HG03520 (cell line): ENCODE measurements around the gene ACAP3.

Experiments used
- ATAC-seq: cut with Tn5 transposase; IDR thresholded peaks from one replicate; pipeline ENCODE4 v1.9.1; 2021; ENCODE audit warnings: mild to moderate bottlenecking, moderate library complexity; ENCODE audit not compliant: unreplicated experiment

Gene ACAP3

DNA sequence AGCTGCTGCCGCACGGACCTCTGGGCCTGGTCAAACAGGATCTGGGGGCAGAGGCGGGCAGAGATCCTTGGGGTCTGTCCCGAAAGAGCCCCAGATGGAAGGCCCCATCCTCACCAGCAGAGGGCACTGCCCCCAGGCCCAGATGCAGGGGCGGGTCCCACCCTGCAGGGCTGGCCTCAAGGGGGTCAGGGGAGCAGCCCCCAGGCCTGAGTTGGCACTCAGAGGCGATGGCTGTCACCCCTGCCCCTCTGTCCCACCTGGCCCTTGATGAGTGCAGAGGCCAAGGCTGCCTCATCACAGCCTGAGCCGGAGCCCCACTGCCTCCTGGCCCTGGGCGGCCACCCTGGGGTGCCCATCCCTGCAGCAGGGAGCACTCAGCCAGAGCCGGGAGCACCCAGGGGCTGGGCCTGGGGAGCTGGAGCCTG is 5.7 kb downstream of the ACAP3 start:
- no peak for ATAC-seq

DNA sequence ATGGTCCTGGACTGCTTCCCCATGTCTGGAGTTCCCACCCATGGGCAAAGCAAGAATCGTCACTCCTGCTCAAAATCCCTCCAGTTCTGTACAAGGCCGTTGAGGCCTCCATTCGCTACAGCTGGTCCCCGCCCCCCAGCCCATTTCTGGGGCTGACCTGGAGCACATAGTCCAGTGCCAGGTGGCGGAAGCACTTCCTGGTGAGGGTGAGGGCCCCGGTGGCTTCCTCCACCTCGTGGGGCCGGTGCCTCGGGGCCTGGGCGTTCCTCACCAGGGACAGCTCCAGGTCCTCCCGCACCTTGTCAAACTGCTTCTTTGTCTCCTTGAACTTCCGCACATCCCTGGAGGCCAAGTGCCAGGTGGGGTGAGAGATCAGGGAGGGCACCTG is 7.4 kb downstream of the ACAP3 start:
- no peak for ATAC-seq

DNA sequence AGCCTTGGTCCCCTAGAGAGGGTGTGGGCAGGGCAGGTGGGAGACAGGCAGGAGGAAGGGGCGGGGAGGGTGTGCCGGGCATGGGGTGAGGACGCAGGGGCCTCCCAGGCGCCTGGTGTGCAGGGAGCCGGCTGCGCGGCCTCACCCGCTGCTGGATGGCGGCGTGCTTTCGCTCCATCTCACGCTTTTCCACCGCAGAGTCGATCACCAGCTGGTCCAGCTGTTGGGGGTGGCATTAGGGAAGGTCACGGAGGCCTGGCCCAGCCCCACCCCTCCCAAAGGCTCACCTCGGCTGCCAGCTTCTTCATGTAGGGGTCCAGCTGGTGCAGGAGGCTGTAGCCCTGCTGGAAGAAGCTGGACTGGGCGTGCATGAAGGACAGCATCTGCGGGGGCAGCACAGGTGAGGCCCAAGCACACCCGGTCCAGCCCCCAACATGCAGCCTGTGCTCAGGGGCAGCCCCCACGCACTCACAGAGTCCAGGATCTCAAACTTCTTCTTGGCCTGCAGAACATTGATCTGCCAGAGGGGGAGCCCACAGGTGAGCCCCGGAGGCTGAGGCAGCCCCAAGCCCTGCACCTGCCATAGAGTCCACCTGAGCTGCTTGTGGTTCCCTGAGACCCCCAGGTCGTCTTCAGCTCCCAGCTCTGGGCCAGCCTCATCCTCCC is 7.9 kb downstream of the ACAP3 start:
- ATAC-seq: no peak

DNA sequence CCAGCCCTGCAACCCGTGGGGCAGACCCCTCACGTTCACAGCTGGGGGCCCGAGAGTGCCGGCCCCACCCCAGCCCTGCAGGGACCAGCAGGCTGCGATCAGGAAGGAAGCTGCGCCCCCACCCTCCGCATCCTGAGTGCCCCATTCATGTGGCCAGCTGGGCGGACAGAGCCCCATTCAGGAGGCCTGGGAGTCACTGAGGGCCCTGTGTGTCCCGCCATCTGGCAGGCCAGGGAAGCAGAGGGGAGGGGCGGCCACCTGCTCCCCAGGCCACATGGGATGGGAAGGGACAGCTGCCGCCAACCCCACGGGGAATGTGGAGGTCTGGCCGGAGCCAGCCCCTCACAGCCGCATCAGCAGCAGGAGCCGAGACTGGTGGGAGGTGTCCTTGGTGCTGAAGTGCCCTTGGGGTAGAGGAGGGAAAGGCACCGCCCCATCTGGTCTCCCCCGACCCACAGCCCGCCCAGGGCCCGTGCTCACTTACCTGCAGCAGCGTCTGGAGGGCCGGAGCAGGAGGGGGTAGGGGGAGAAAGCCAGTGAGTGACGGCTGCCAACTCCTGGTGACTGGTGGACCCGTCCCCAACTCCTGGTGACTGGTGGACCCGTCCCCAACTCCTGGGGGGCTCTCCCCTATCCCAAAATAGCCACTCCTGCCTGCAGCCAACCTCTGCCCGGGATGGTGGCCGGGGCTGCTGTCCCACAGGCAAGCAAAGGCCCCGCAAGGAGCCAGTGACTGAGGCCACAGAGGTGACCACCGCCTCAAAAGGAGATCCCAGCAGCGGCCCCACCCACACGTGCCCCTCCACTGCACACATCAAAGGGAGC is 8.7 kb downstream of the ACAP3 start:
- no peak for ATAC-seq

DNA sequence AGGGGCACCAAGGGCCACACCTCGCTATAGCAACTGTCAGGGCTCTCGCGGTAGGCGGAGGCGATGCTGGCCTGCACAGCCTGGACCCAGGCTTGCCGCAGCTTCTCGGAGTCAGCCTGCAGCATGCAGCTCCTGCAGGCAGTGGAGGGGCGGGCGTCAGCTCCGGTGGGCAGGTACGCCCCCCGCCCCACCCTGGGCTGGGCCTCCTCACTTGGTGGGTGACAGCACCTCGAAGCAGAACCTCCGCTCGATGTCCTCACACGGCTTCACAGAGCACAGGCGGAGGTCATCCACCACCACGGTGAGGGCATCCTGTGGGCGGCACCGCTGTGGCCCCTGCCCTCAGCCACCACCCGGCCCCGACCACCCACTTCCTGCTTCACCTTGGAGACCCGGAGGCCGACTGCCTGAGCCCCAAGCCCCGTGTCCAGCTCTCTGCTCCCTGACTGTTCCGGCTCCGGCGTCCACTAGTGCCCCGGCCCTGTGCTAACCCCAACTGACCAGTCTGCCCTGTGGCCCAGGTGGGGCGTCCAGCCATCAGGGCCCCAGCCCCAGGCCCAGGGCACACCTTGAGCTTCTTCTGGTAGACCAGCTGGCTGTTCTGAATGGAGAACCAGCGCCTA is 9.8 kb downstream of the ACAP3 start:
- no peak for ATAC-seq

DNA sequence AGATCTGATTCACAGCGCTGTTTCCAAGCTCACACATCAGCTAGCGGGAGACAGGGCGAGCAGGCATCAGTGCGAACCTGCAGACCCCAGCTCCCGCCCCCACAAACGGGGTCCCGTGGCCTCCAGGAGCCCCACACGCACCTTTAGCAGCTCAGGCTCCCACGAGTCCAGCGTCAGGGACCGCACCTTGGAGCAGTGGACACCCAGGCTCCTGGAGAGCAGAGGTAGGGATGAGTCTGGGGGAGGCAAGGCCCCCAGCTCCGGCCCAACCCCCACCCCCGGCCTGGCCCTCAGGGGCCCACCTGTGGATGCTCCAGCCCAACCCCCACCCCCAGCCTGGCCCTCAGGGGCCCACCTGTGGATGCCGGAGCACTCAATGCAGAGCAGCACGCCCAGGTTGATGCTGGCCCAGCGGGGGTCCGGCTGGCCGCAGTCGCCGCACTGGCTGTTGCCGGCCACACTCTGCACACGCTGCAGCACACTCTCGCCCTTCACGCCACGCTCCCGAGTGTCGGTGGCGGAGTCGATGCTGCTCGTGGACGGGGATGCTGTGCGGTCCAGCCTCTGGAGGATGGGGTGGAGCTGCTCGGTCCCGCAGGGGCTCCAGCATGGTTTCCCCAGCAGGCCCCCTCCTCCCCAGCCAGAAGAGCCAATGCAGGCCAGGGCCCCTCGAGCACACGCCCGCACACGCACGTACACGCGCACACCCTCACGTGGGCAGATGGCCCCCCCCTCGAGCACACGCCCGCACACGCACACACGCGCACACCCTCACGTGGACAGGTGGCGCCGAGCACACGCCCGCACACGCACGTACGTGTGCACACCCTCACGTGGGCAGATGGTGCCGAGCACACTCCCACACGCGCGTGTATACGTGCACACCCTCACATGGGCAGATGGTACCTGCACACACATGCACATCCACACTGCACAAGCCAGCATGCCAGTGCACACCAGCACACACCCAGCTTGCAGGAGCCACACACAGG is 11.4 kb downstream of the ACAP3 start:
- no peak for ATAC-seq

DNA sequence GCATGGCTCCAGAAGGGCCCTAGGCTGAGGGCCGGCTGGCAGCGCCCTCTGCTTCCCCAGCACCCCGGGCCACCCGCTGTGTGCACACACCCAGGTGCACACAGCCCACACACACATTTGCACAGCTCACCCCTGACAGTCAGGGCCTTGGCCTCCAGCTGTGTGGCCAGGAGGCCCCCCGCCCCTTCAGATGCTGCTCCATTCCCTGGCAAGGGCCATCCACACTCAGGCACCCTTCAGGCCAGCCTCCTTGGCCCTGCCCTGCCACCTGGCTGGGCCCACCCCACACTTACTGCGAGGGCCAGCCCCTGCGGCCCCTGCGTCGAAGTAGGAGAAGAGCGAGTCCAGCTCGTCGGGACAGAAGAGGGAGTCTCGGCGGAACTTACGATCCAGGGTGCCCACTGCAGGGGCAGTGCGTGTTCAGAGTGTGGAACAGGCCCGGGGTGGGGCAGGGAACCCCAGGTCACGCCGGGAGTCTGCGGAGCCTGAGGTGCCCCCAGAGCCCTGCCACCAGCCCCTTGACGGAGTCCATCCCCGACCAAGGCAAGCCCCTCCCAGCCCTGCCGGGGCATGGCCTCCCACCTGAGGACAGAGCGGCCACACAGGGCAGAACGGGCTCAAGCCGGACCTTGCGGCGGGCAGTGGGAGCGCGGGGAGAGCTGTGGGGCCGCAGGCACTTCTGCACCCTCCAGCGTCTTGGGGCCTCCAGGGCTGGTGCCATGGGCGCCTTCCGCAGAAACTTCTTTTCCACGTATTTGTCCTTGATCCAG is 12.4 kb downstream of the ACAP3 start:
- ATAC-seq: no peak

DNA sequence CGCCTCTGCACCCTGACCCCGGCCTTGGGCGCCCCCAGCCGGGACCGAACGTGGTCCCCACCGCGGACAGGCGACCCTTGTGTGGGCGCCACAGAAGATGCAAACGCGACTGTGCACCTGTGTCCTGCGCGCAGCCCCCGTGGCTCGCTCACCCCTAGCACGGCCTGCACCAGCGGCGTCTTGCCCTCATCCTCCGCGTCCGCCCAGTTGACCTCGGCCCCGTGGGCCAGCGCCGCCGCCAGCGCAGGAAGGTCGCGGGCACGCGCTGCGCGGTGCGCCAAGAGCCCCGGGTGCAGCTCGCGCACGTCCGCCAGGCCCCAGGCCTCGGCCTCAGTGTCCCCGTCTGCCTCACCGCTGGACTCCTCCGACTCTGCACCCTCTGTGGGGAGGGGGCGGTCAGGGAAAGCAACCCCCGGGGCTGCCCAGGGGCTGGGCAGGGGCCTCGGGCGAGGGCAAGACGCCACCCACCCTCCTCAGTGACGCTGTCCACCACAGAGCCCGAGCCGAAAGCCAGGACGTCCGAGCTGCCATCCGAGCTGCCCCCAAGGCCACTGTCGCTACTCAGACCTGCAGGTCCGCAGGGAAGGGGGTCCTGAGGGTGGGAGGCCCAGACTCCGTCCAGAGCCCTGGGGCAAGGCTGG is 13.4 kb downstream of the ACAP3 start:
- no peak for ATAC-seq

DNA sequence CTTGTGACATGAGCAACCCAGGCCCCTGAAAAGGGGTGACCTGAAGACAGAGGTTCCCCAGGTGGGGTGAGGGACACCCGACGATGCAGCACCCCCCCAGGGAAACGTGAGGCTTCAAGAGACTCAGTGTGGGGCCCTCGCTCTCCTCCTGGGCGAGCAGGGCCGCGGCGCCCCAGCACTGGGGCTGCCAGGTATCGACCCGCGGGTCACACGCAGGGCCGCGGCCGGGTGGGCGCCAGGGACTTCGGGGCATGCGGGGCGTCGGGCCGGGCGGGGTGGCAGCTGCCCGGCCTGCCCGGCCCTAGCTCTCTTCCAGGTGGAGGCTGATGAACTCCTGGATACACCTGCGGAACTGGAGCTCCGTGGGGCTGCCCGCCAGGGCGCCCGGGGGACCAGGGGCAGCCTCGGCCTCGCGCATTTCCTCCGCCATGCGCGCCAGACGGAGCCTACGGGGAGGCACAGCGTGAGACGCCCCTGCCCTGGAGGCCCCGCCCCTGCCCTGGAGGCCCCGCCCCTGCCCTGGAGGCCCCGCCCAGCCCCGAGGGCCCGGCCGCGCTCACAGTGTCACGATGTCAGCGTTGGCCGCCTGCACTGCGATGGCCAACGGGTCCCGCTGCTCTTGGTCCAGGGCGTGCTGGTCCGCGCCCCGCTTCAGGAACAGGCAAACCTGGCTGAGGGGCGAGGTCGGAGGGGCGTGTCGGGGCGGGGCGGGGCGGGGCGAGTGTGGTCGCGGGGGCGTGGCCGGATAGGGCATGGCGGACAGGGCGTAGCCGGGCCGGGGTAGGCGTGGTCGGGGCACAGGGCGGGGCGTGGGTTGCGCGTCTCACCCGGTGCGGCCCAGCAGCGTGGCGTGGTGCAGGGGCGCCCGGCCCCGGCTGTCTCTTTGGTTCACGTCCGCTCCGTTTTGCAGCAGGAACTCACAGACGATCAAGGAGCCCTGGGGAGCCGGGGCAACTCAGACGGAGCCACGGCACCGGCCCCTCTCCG is 14.2 kb downstream of the ACAP3 start:
- no peak for ATAC-seq

DNA sequence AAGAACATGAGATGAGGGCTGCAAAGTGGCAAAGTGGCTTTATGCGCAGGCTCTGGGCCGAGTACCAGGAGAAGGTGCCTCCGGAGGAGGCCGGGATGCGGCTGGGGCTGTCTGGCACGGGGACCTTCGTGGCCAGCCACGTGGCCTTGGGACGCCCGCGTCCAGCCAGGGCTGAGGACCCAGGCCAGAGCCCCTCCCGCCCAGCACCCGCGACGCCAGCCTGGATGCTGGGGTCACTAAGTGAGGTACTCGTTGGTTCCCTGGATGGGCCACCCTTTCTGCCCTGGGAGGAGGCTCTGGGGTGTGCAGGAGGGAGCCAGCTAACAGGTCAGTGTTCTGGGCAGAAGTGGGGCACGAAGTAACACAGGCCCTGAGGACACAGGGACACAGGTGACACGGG is 14.9 kb downstream of the ACAP3 start:
- ATAC-seq: no peak

DNA sequence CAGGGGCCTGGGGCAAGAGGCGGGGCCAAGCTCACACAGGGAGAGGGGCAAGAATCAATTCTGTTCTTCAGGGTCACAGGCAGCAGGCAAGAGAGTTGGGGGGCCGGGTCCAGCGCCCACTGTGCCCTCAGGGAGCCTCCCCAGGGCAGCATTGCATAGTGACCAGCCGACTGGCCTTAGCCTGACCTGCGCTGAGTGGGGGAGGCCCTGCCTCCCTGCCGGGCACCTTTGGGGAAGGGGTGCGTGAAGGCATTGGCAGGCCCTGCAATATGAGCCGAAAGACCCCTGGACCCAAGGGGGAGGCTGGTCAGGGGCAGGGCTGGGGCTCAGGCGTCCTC is 15.3 kb downstream of the ACAP3 start:
- ATAC-seq: no peak

DNA sequence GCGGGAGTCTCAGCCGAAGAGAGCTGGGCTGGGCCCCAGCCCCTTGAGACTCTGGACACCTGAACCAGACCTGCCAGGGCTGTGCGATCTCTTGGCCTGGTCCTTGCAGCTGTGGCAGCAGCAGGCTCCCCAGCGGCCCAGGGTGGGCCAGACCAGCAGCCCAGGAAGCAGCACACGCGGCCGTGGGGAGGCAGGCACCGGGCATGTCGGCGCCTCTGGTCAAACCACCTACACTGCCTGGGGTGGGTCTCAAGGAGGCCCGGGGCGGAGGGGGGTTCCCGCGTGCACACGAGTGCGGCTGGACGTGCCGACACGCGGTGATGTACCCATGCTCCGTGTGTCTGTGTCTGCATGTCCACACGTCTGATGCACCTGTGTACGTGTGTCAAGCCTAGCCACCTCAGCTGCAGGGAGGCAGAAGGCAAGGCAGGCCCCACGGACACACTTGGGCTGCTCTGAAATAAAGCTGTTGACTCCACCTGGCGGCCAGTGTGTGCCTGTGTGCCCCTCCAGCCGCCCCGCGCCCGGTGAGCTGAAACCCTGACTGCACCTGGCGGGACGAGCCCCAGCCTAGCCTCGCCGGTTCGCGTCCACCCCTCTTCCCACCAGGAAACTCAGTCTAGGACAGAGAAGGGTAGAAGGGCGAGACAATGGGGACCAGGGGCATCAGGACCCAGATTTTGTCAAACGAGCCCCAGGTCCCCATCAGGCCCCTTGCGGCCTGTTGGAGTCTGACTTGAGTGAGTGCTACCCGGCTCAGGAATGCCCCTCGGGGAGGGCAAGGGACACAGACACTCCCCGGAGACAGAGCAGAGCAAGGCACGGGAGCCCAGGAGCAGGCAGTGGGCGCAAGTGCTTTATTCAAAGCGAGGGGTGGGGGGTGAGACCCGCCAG is 15.9 kb downstream of the ACAP3 start:
- no peak for ATAC-seq

DNA sequence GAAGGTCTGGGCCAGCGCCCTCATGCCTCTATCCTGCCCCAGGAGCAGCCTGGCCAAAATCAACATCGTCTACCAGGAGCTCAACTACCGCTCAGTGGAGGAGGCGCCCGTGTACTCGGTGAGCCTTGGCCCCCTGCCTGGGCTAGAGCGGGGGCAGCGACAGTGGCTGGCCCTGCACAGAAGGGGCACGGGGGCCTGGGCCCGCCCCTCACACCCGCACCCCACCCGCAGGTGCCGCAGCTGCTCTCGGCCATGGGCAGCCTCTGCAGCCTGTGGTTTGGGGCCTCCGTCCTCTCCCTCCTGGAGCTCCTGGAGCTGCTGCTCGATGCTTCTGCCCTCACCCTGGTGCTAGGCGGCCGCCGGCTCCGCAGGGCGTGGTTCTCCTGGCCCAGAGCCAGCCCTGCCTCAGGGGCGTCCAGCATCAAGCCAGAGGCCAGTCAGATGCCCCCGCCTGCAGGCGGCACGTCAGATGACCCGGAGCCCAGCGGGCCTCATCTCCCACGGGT is 16.7 kb downstream of the ACAP3 start:
- no peak for ATAC-seq

DNA sequence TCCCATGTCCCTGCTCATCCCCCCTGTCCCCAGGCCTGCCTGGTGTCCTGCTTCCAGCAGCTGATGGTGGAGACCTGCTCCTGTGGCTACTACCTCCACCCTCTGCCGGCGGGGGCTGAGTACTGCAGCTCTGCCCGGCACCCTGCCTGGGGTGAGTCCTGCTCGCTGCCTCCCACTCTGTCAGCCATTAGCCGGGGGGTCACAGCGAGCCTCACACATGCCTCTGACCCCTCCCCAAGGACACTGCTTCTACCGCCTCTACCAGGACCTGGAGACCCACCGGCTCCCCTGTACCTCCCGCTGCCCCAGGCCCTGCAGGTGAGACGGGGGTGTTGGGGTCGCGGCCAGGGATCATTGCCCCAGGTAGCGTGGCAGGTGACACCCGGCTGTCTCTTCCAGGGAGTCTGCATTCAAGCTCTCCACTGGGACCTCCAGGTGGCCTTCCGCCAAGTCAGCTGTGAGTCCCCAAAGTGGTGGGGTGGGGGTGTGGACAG is 17.4 kb downstream of the ACAP3 start:
- no peak for ATAC-seq

DNA sequence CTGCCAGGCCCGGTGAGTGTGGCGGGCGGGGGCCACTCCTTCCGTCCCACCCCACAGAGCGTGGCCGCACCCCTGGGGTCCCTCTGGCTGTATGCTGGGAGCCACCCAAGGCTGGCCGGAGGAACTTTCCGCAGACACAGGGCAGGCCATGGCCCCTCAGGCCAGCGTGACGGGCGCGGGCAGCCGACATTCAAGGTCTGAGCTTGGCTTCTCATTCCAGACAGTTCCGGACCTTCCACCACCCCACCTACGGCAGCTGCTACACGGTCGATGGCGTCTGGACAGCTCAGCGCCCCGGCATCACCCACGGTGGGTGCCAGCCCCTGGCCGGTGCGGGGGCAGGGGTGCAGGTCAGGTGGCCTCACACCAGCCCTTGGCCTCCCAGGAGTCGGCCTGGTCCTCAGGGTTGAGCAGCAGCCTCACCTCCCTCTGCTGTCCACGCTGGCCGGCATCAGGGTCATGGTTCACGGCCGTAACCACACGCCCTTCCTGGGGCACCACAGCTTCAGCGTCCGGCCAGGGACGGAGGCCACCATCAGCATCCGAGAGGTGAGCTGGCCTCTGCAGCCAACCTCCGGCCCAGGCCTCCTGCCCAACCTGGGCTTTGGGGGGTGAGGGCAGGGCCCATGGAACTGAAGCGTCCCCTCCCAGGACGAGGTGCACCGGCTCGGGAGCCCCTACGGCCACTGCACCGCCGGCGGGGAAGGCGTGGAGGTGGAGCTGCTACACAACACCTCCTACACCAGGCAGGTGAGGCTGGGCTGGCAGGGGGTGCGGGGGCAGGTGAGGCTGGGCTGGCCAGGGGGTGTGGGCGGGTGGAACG is 20.2 kb downstream of the ACAP3 start:
- ATAC-seq: no peak
